ENCODE results near the gene ARHGAP31. TPM values are rescaled to one million over a fixed set of nuclear protein-coding genes. Genes with fewer than 3 reads are reported as not detected.
"Not testable (repeated sequence)": the region's sequence is repeated elsewhere in the genome, so short reads cannot be mapped to it uniquely, and the experiment has no call there.

The ARHGAP31 gene
- total RNA-seq, 1 donor from 2014 or later: 114 TPM

GRCh38 chr3:119352034-119352609 is 57.9 kb downstream of the ARHGAP31 start:
- DNase-seq (ENCODE audit: low spot score): no peak
- Mint-ChIP-seq H3K27ac (ENCODE audit: unreplicated experiment) (peak overlapping the region; percentile 98), H3K9me3 (ENCODE audit: unreplicated experiment) (no peaks in the 10 kb centered on the region), H3K36me3 (ENCODE audit: low read depth, unreplicated experiment) (peaks cover 16% of the 10 kb centered on the region), H3K27me3 (ENCODE audit: unreplicated experiment) (peaks cover 10% of the 10 kb centered on the region), H3K4me3 (ENCODE audit: unreplicated experiment) (peak overlapping the region; percentile 42), H3K4me1 (ENCODE audit: unreplicated experiment) (peaks cover 61% of the 10 kb centered on the region)
- TF ChIP-seq CTCF (IDR thresholded peaks at IDR 0.05; ENCODE audit: unreplicated experiment): no peak

- H3K36me3 Mint-ChIP-seq (ENCODE audit: low read depth, unreplicated experiment): peaks cover 11% of the 10 kb centered on the region
- peaks cover 12% of the 10 kb centered on the region for H3K27me3 Mint-ChIP-seq (ENCODE audit: unreplicated experiment)
- no peaks in the 10 kb centered on the region for H3K9me3 Mint-ChIP-seq (ENCODE audit: unreplicated experiment)
- DNase-seq (ENCODE audit: low spot score): no peak
- no peak for TF ChIP-seq CTCF (IDR thresholded peaks at IDR 0.05; ENCODE audit: unreplicated experiment)
- H3K4me1 Mint-ChIP-seq (ENCODE audit: unreplicated experiment): peaks cover 64% of the 10 kb centered on the region
- H3K4me3 Mint-ChIP-seq (ENCODE audit: unreplicated experiment): peak overlapping the region; percentile 78
- H3K27ac Mint-ChIP-seq (ENCODE audit: unreplicated experiment): peak overlapping the region; percentile 98
Measured at GRCh38 chr3:119352863-119353527, 58.8 kb downstream of the ARHGAP31 start.

GRCh38 chr3:119355608-119356007 is 61.4 kb downstream of the ARHGAP31 start:
- H3K4me3 Mint-ChIP-seq (ENCODE audit: unreplicated experiment); H3K36me3 Mint-ChIP-seq (ENCODE audit: low read depth, unreplicated experiment); H3K9me3 Mint-ChIP-seq (ENCODE audit: unreplicated experiment); H3K27me3 Mint-ChIP-seq (ENCODE audit: unreplicated experiment); DNase-seq (ENCODE audit: low spot score); H3K27ac Mint-ChIP-seq (ENCODE audit: unreplicated experiment): not testable (repeated sequence)
- peaks cover 61% of the 10 kb centered on the region for H3K4me1 Mint-ChIP-seq (ENCODE audit: unreplicated experiment)

- H3K9me3 Mint-ChIP-seq (ENCODE audit: unreplicated experiment): no peaks in the 10 kb centered on the region
- no peak overlapping the region for H3K27ac Mint-ChIP-seq (ENCODE audit: unreplicated experiment)
- no peak for DNase-seq (ENCODE audit: low spot score)
- peaks cover 51% of the 10 kb centered on the region for H3K4me1 Mint-ChIP-seq (ENCODE audit: unreplicated experiment)
- H3K36me3 Mint-ChIP-seq (ENCODE audit: low read depth, unreplicated experiment): peaks cover 8% of the 10 kb centered on the region
- H3K4me3 Mint-ChIP-seq (ENCODE audit: unreplicated experiment): no peak overlapping the region
- peaks cover 9% of the 10 kb centered on the region for H3K27me3 Mint-ChIP-seq (ENCODE audit: unreplicated experiment)
- TF ChIP-seq CTCF (IDR thresholded peaks at IDR 0.05; ENCODE audit: unreplicated experiment): no peak
Measured at GRCh38 chr3:119356646-119357045, 62.5 kb downstream of the ARHGAP31 start.

GRCh38 chr3:119357190-119357589 is 63.0 kb downstream of the ARHGAP31 start:
- no peak for DNase-seq (ENCODE audit: low spot score)
- Mint-ChIP-seq H3K4me1 (ENCODE audit: unreplicated experiment) (peaks cover 45% of the 10 kb centered on the region), H3K9me3 (ENCODE audit: unreplicated experiment) (no peaks in the 10 kb centered on the region), H3K4me3 (ENCODE audit: unreplicated experiment) (no peak overlapping the region), H3K27ac (ENCODE audit: unreplicated experiment) (peak overlapping the region; percentile 1), H3K36me3 (ENCODE audit: low read depth, unreplicated experiment) (peaks cover 7% of the 10 kb centered on the region), H3K27me3 (ENCODE audit: unreplicated experiment) (peaks cover 8% of the 10 kb centered on the region)
- TF ChIP-seq CTCF (IDR thresholded peaks at IDR 0.05; ENCODE audit: unreplicated experiment): no peak

All from endothelial cell (in vitro differentiated cells).